ES-I3 (cell line): ENCODE data around the gene SEPTIN8.
A peak's percentile ranks its signal among the peaks of the same experiment; 100 is the strongest.

Experiments used
- H3K36me3 ChIP-seq: 2 replicates; pipeline ENCODE4 v1.6.1; 2013; ENCODE audit warnings: mild to moderate bottlenecking, low read length, control low read depth, moderate library complexity; ENCODE audit not compliant: insufficient read depth
- H3K4me1 ChIP-seq: 2 replicates; pipeline ENCODE4 v1.6.1; 2013; ENCODE audit warnings: mild to moderate bottlenecking, control low read depth, low read length; ENCODE audit not compliant: insufficient read depth
- H3K9ac ChIP-seq: 2 replicates; pipeline ENCODE4 v1.6.1; 2013; ENCODE audit warnings: low read depth, mild to moderate bottlenecking, low read length, moderate library complexity
- H3K9me3 ChIP-seq: 2 replicates; pipeline ENCODE4 v1.6.1; 2013; ENCODE audit warnings: mild to moderate bottlenecking, low read length, moderate library complexity; ENCODE audit not compliant: control insufficient read depth, insufficient read depth

SEPTIN8 gene

GRCh38 chr5:132747616-132748440 lies 29.2 kb downstream of the SEPTIN8 start:
- H3K36me3 ChIP-seq = no peaks in the 10 kb centered on the region
- peak overlapping the region; percentile 61 for H3K9ac ChIP-seq
- no peaks in the 10 kb centered on the region for H3K4me1 ChIP-seq
- H3K9me3 ChIP-seq = no peaks in the 10 kb centered on the region

- Histone ChIP-seq H3K36me3 (no peaks in the 10 kb centered on the region), H3K9me3 (no peaks in the 10 kb centered on the region), H3K9ac (peak within 1 kb of the TSS; percentile 61), H3K4me1 (no peaks in the 10 kb centered on the region)
Measured at GRCh38 chr5:132746954-132747615, 30.0 kb downstream of the SEPTIN8 start, which contains the start of gene CCNI2. Gene CCNI2 (plus strand): TSS chr5:132747426. CDS start chr5:132747496, 70 bp downstream.

- H3K36me3 ChIP-seq = no peaks in the 10 kb centered on the region
- no peaks in the 10 kb centered on the region for H3K4me1 ChIP-seq
- H3K9me3 ChIP-seq = no peaks in the 10 kb centered on the region
- no peak overlapping the region; the same call in 1 of the 2 replicates for H3K9ac ChIP-seq
Measured at GRCh38 chr5:132746592-132746953, 30.5 kb downstream of the SEPTIN8 start.

- no peaks in the 10 kb centered on the region for H3K9me3 ChIP-seq
- no peak overlapping the region for H3K9ac ChIP-seq
- no peaks in the 10 kb centered on the region for H3K36me3 ChIP-seq
Measured at GRCh38 chr5:132744659-132745058, 32.4 kb downstream of the SEPTIN8 start.

GRCh38 chr5:132742626-132743025 lies 34.4 kb downstream of the SEPTIN8 start:
- Histone ChIP-seq H3K9me3 (no peaks in the 10 kb centered on the region), H3K4me1 (no peaks in the 10 kb centered on the region), H3K36me3 (no peaks in the 10 kb centered on the region), H3K9ac (no peak overlapping the region)

More at GRCh38 chr5:132744659-132745058, 32.4 kb downstream of the SEPTIN8 start:
- H3K4me1 ChIP-seq = no peaks in the 10 kb centered on the region

GRCh38 chr5:132742158-132742557 lies 34.9 kb downstream of the SEPTIN8 start:
- Histone ChIP-seq H3K9ac (no peak overlapping the region), H3K36me3 (no peaks in the 10 kb centered on the region), H3K4me1 (no peaks in the 10 kb centered on the region), H3K9me3 (no peaks in the 10 kb centered on the region)

- H3K36me3 ChIP-seq = no peaks in the 10 kb centered on the region
- no peaks in the 10 kb centered on the region for H3K9me3 ChIP-seq
- no peaks in the 10 kb centered on the region for H3K4me1 ChIP-seq
- H3K9ac ChIP-seq = no peak overlapping the region
Measured at GRCh38 chr5:132739232-132739631, 37.8 kb downstream of the SEPTIN8 start.

GRCh38 chr5:132737982-132738681 lies 38.9 kb downstream of the SEPTIN8 start:
- Histone ChIP-seq H3K9me3 (no peaks in the 10 kb centered on the region), H3K36me3 (no peaks in the 10 kb centered on the region), H3K9ac (peak overlapping the region; percentile 89; the same call in 1 of the 2 replicates), H3K4me1 (no peaks in the 10 kb centered on the region)

GRCh38 chr5:132736853-132737833 lies 39.9 kb downstream of the SEPTIN8 start, which contains the start of gene KIF3A:
Gene KIF3A (minus strand): TSS chr5:132737546. CDS start chr5:132737419, 127 bp downstream.
- H3K4me1 ChIP-seq = no peaks in the 10 kb centered on the region
- peak within 1 kb of the TSS; percentile 89 for H3K9ac ChIP-seq
- H3K9me3 ChIP-seq = no peaks in the 10 kb centered on the region
- H3K36me3 ChIP-seq = no peaks in the 10 kb centered on the region

- H3K9me3 ChIP-seq = no peaks in the 10 kb centered on the region
- no peaks in the 10 kb centered on the region for H3K36me3 ChIP-seq
- H3K4me1 ChIP-seq = no peaks in the 10 kb centered on the region
- H3K9ac ChIP-seq = no peak overlapping the region
Measured at GRCh38 chr5:132734687-132735086, 42.4 kb downstream of the SEPTIN8 start.

- Histone ChIP-seq H3K4me1 (no peaks in the 10 kb centered on the region), H3K36me3 (no peaks in the 10 kb centered on the region), H3K9ac (no peak overlapping the region)
Measured at GRCh38 chr5:132733499-132734148, 43.4 kb downstream of the SEPTIN8 start.

GRCh38 chr5:132729896-132730295 lies 47.1 kb downstream of the SEPTIN8 start:
- H3K9ac ChIP-seq = no peak overlapping the region
- H3K4me1 ChIP-seq = no peaks in the 10 kb centered on the region
- H3K9me3 ChIP-seq = no peaks in the 10 kb centered on the region
- H3K36me3 ChIP-seq = no peaks in the 10 kb centered on the region

More at GRCh38 chr5:132733499-132734148, 43.4 kb downstream of the SEPTIN8 start:
- H3K9me3 ChIP-seq = no peaks in the 10 kb centered on the region

GRCh38 chr5:132725745-132726144 lies 51.3 kb downstream of the SEPTIN8 start:
- Histone ChIP-seq H3K4me1 (no peaks in the 10 kb centered on the region), H3K36me3 (no peaks in the 10 kb centered on the region), H3K9ac (no peak overlapping the region), H3K9me3 (no peaks in the 10 kb centered on the region)
